Endothelial cell (in vitro differentiated cells): ENCODE measurements around the gene RECQL5. TPM values are rescaled to one million over a fixed set of nuclear protein-coding genes. Genes with fewer than 3 reads are reported as not detected.

Experiments
- DNase-seq: peaks from one replicate; pipeline ENCODE4 v3.0.0; 2021; ENCODE audit warnings: low spot score
- H3K27ac Mint-ChIP-seq: one replicate; pipeline ENCODE4 v1.8.0; 2021; ENCODE audit warnings: mixed read lengths, inconsistent platforms; ENCODE audit not compliant: unreplicated experiment
- H3K27me3 Mint-ChIP-seq: one replicate; pipeline ENCODE4 v1.8.0; 2021; ENCODE audit warnings: mild to moderate bottlenecking, moderate library complexity, mixed read lengths, inconsistent platforms; ENCODE audit not compliant: unreplicated experiment
- H3K36me3 Mint-ChIP-seq: one replicate; pipeline ENCODE4 v1.8.0; 2021; ENCODE audit warnings: mild to moderate bottlenecking, low read depth, mixed read lengths, inconsistent platforms; ENCODE audit not compliant: unreplicated experiment
- H3K4me1 Mint-ChIP-seq: one replicate; pipeline ENCODE4 v1.8.0; 2021; ENCODE audit warnings: mild to moderate bottlenecking, mixed read lengths, inconsistent platforms; ENCODE audit not compliant: unreplicated experiment
- H3K4me3 Mint-ChIP-seq: one replicate; pipeline ENCODE4 v1.8.0; 2021; ENCODE audit warnings: mild to moderate bottlenecking, mixed read lengths, inconsistent platforms; ENCODE audit not compliant: unreplicated experiment
- H3K9me3 Mint-ChIP-seq: one replicate; pipeline ENCODE4 v1.8.0; 2021; ENCODE audit warnings: mixed read lengths, inconsistent platforms; ENCODE audit not compliant: unreplicated experiment
- CTCF ChIP-seq: fragments of 200-600 bp; sonication (generic); IDR thresholded peaks from one replicate; pipeline ENCODE4 v1.5.0; 2021; ENCODE audit warnings: antibody characterized with exemption; ENCODE audit not compliant: unreplicated experiment
- total RNA-seq: library from RNA; stranded (reverse); fragmentation: NEBNext Ultra II Directional; extraction: Animal tissue kit (Norgen Biotek cat#: 25700); gene quantifications from one replicate; pipeline ENCODE4 v1.2.1, GENCODE V29; 2021; ENCODE audit not compliant: unreplicated experiment

Gene RECQL5
- total RNA-seq, 1 donor from 2014 or later, result 40.2 TPM

- DNase-seq, result no peak
- H3K36me3 Mint-ChIP-seq, result peaks cover 57% of the 10 kb centered on the region
- no peak for TF ChIP-seq CTCF
These were observed 38.3 kb upstream of the RECQL5 start for GRCh38 chr17:75704963-75705875.

GRCh38 chr17:75703591-75703990 is 36.6 kb upstream of the RECQL5 start:
- no peak for DNase-seq
- Mint-ChIP-seq H3K36me3 (peaks cover 60% of the 10 kb centered on the region), H3K27ac (no peak overlapping the region), H3K4me1 (no peaks in the 10 kb centered on the region), H3K4me3 (no peak overlapping the region), H3K27me3 (peaks cover 4% of the 10 kb centered on the region), H3K9me3 (no peaks in the 10 kb centered on the region)
- TF ChIP-seq CTCF, result no peak

More at GRCh38 chr17:75704963-75705875, 38.3 kb upstream of the RECQL5 start:
- no peak overlapping the region for H3K4me3 Mint-ChIP-seq
- no peaks in the 10 kb centered on the region for H3K4me1 Mint-ChIP-seq
- no peak overlapping the region for H3K27ac Mint-ChIP-seq
- H3K9me3 Mint-ChIP-seq, result no peaks in the 10 kb centered on the region
- H3K27me3 Mint-ChIP-seq, result peaks cover 6% of the 10 kb centered on the region

GRCh38 chr17:75703191-75703590 is 36.2 kb upstream of the RECQL5 start:
- DNase-seq, result no peak
- Mint-ChIP-seq H3K4me3 (no peak overlapping the region), H3K27me3 (peaks cover 4% of the 10 kb centered on the region), H3K9me3 (no peaks in the 10 kb centered on the region), H3K27ac (no peak overlapping the region), H3K4me1 (no peaks in the 10 kb centered on the region), H3K36me3 (peaks cover 56% of the 10 kb centered on the region)
- no peak for TF ChIP-seq CTCF

GRCh38 chr17:75701288-75701687 is 34.3 kb upstream of the RECQL5 start:
- no peak for TF ChIP-seq CTCF
- peaks cover 51% of the 10 kb centered on the region for H3K36me3 Mint-ChIP-seq
- H3K4me3 Mint-ChIP-seq, result peak overlapping the region; percentile 32
- no peak for DNase-seq
- no peaks in the 10 kb centered on the region for H3K4me1 Mint-ChIP-seq
- peaks cover 3% of the 10 kb centered on the region for H3K27me3 Mint-ChIP-seq
- H3K9me3 Mint-ChIP-seq, result no peaks in the 10 kb centered on the region
- no peak overlapping the region for H3K27ac Mint-ChIP-seq

- H3K36me3 Mint-ChIP-seq, result peaks cover 56% of the 10 kb centered on the region
- H3K4me1 Mint-ChIP-seq, result no peaks in the 10 kb centered on the region
- DNase-seq, result no peak
- no peak for TF ChIP-seq CTCF
- H3K9me3 Mint-ChIP-seq, result no peaks in the 10 kb centered on the region
- no peak overlapping the region for H3K4me3 Mint-ChIP-seq
- H3K27ac Mint-ChIP-seq, result no peak overlapping the region
- peaks cover 3% of the 10 kb centered on the region for H3K27me3 Mint-ChIP-seq
These were observed 31.7 kb upstream of the RECQL5 start for GRCh38 chr17:75698659-75699058.
